Lower leg skin (tissue), 3 donors: ENCODE data around the gene ANKRD50.

ENCODE experiments used
- CTCF ChIP-seq, 3 donors: fragments of 450-650 bp; IDR thresholded peaks; one replicate each; pipeline ENCODE4 v1.5.1; 2016; ENCODE audit warnings: antibody characterized with exemption in 3 of 3, mild to moderate bottlenecking in 3 of 3, moderate library complexity in 2 of 3
- POLR2A ChIP-seq, 2 donors: fragments of 450-650 bp; IDR thresholded peaks; one replicate each; pipeline ENCODE4 v1.6.1; 2016 to 2017; ENCODE audit warnings: antibody characterized with exemption in 2 of 2, mild to moderate bottlenecking in 1 of 2, moderate library complexity in 1 of 2

DNA sequence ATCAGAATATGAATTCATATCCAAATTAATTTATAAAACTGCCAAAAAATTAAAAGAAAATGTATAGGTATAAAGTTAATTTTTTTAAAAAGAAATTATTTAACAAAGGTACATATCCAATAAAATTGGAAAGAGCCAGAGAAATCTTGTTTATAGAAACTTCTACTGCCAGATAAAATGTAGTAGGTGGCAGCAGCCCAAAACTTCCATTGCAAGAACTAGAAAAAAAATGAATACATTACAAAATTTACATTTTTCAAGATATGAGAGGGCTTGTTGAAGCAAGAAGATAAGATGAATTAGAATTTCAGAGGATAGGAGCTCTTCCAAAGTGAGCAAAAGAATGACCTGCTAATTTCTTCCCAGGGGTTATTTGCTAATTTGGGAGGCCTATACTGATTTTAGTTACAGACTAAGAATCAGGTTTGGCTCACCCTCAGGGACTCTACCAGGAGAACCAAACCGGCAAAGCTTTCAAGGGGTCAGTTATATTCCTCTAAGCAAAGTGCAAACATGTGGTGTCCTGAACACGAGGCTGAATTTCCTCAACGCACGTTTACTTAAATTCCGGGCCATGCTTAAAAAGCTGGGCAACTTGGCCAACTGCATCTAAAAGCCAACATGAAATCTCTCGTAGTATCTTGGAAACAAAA, 17.5 kb downstream of the ANKRD50 start:
- TF ChIP-seq POLR2A (IDR thresholded peaks at IDR 0.05) (no peak), CTCF (IDR thresholded peaks at IDR 0.05) (no peak)
